HG02973 (cell line): ENCODE measurements around the gene INPPL1.

Experiments used
- ATAC-seq: cut with Tn5 transposase; IDR thresholded peaks from one replicate; pipeline ENCODE4 v1.9.1; 2021; ENCODE audit warnings: moderate library complexity; ENCODE audit not compliant: unreplicated experiment

The INPPL1 gene

GRCh38 chr11:72231396-72232259 is 7.1 kb downstream of the INPPL1 start:
- ATAC-seq: no peak

GRCh38 chr11:72232260-72233055 is 7.9 kb downstream of the INPPL1 start:
- ATAC-seq: no peak

DNA sequence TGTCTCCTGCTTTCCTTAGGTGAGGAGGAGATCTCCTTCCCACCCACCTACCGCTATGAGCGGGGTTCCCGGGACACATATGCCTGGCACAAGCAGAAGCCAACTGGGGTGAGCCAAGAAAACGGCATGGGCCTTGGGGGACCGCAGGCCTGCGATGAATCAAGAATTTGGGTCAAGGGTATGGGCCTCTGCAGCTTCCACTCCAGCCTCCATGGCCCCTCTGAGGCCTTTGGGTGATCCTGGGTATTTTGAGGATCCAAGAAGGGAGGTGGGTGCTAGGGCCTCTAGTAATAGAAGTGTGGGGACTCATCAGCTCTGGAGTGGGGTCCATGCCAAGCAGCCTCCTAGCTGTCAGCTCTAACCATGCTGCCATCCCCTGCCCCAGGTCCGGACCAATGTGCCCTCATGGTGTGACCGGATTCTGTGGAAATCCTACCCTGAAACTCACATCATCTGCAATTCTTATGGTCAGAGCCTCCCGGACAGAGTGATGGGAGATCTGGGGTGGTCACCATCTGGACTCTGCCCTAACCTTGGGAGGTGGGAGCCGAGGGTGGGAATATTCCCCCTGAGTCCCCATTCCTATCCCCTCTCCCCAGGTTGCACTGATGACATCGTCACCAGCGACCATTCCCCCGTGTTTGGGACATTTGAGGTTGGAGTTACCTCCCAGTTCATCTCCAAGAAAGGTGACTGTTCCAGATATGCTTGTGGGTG is 8.6 kb downstream of the INPPL1 start:
- ATAC-seq: no peak

DNA sequence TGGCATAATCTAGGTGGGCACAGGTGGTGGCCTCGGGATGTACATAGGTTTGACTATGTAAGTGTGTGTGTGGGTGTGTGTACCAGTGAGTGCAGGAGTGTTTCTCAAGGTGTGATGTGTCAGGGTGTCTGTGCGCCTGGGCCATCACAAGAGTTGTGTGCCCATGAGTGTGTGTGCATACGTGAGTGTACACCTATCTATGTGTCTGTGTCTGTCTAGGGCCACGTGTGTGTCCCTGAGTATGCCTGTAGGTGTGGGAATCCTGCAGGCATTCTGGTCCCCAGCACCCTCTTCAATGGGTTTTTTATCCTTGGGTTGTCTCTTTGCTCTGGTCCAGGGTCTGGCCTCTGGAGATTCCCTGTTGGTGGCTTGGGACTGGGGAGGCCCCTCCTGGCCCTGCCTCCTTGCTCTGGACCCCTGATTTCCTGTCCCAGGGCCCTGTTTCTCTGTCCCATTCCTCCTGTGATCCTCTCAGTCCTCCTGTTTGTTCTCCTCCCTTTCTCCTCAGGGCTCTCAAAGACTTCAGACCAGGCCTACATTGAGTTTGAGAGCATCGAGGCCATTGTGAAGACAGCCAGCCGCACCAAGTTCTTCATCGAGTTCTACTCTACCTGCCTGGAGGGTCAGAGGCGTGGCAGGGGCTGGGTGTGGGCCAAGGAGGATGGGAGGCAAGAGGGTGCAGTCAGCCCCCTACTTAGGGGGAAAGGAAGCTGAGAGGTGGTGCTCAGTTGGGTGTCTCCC is 9.4 kb downstream of the INPPL1 start:
- ATAC-seq: no peak

DNA sequence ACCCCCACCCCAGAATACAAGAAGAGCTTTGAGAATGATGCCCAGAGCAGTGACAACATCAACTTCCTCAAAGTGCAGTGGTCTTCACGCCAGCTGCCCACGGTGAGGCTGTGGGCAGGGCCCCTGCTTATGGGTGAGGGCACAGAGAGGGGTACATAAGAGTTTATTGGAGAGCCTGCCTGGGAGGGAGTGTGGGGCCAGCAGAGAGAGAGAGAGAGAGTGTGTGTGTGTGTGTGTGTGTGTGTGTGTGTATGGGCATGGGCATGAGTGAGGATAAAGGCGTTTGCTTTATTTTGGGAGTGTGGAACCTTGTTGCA is 9.9 kb downstream of the INPPL1 start:
- no peak for ATAC-seq

DNA sequence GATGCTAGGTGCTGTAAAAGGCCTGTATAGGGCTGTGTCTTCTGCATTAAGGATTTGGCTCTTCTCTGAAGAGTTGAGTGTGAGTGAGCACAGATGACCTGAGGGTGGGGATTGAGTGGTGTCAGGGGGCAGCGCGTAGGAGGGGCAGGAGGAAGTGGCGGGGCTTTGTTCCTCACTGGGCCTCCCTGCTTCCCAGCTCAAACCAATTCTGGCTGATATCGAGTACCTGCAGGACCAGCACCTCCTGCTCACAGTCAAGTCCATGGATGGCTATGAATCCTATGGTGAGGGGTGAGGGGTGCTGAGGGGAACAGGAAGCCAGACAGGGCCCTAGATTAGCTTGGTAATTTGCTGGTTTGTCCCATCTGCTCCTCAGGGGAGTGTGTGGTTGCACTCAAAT is 10.4 kb downstream of the INPPL1 start:
- no peak for ATAC-seq

DNA sequence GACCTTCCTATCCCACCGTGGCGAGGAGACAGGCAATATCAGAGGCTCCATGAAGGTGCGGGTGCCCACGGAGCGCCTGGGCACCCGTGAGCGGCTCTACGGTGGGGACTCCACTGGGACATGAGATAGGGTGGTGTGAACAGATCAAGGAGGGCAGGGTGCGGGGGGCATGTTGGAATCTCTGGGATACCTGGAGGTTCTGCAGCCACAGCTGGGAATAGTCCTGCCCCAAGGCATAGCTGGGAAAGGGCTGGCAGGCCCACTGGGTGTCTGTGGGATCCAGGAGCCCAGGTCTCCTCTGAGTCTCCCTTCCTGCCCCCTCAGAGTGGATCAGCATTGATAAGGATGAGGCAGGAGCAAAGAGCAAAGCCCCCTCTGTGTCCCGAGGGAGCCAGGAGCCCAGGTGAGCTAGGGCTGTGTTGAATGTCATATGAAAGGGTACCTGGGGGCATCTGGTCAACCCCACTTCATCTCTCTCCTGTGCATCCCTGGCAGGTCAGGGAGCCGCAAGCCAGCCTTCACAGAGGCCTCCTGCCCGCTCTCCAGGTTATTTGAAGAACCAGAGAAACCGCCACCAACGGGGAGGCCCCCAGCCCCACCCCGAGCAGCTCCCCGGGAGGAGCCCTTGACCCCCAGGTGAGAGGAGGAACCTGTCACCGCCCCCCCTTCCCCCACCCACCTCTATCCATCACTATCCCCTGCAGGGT is 10.9 kb downstream of the INPPL1 start:
- no peak for ATAC-seq

DNA sequence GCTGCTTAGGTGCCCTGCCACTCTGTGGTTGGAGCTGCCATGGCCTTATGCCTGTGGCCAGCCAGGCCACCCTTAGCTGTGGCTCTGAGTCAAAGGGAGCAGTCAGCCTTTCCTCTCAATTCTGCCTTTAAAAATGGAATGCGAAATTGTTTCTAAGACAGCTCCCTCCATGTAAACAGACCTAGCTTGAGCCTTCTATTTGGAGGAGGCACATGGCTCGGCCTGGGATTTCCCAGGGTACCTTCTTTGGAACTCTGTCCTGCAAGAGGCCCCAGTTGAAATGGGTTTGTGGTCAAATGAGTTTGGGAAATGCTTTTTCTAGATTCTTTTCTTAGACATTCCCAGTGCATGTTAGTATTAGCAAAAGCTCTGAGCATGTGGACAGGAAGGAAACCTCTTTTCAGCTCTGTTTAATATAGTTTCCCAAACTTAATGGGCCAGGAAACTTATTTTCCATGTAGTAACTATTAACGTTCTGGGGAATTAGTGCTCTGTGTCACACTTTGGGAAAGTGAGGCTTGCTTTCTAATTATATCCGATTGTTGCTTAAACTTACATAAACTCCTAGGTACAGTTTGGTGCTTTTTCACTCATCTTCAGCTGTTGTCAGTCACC is 11.6 kb downstream of the INPPL1 start:
- ATAC-seq: no peak

DNA sequence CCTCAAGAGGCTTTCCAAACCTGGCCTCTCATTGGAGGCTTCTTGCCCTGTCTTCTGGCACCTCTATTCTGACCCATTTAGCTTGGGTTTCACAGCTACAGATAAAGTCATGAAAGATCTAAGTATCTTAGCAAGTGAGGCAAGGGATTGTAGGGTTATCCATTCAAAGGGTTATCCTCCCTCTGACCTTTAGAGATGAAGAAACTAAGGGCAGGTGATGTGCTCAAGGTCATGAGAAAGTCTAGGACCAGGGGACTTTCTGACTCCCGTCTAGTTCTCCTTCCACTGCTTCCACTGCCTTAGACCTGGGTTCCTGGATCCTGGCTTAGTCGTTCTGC is 12.2 kb downstream of the INPPL1 start:
- no peak for ATAC-seq

GRCh38 chr11:72237112-72237931 is 12.8 kb downstream of the INPPL1 start:
- no peak for ATAC-seq

DNA sequence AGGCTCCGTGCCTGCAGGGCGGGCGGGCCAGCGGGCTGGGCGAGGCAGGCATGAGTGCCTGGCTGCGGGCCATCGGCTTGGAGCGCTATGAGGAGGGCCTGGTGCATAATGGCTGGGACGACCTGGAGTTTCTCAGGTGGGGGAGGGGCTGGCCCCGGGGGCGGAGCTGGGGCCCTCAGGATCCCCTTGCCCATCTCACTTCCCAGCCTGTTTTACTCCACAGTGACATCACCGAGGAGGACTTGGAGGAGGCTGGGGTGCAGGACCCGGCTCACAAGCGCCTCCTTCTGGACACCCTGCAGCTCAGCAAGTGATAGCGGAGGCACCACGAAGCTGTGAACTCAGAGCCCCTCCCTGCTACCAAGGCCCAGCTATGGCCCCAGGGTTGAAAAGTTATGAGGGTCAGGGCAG is 13.5 kb downstream of the INPPL1 start:
- ATAC-seq: no peak

DNA sequence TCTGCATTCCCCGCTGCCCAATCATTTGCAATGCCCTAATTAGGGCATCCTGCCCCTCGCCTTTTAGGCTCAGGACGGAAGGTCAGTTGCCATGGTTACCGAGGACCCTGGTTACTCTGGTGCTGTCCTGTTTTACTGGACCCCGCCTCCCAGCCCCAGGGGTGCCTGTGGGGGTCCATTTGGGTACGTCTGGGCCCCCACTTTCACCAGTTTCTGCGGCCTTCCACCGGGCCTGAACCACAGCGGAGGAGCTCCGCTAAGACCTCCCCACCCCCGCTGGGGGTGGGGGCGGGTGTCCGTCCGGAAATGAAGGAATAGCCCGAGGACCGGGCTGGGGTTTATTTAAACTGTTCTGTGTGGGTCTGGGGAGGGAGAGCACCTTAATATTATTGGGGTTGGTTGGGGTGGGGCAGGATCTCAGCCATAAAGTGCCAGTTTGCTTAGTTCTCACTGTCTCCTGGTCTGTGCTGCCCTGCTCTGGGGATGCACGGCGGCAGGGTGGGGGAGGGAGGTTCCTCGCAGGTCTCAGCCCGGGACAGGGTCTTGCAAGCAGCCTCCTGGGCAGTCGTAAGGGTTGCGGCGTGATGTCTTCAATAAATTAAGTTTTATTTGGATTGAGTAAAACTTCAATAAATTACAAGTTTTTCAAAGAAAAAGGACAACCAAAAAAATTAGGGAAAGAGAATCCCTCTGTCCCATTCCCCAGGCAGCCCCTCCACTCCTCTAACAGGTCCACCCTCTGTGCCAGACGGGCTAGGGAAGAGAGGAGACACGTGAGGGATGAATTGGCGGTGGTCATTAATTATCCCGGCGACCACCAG is 14.1 kb downstream of the INPPL1 start:
- no peak for ATAC-seq

DNA sequence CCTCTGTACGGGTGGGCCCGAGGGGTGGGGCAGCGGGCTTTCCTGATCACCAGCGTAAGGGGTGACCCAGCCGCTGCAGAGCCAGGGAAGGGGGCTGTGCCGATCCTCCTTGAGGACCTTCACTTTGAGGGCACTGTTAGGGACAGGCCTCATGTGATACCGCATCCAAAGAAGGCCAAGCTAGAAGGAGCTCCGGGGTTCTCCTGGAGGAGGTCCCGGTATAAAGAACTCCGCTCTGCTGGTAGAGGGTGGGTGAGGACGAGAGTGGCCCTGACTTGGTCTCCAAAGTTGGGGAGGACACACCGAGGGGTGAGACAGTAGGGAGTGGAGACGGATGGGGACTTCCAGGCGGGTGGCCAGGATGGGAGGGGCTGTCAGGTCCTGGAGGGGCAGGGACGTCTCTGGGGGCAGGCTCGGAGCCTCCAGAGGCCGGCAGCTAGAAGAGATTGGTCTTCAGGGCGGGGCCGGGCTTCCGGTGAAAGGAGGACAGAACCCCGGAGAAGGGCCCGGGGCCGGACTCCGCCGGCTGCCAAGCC is 14.8 kb downstream of the INPPL1 start:
- no peak for ATAC-seq

GRCh38 chr11:72239849-72240460 is 15.4 kb downstream of the INPPL1 start:
- no peak for ATAC-seq

GRCh38 chr11:72240461-72241290 is 16.1 kb downstream of the INPPL1 start:
- ATAC-seq: no peak

GRCh38 chr11:72241291-72241781 is 16.8 kb downstream of the INPPL1 start:
- ATAC-seq: no peak

DNA sequence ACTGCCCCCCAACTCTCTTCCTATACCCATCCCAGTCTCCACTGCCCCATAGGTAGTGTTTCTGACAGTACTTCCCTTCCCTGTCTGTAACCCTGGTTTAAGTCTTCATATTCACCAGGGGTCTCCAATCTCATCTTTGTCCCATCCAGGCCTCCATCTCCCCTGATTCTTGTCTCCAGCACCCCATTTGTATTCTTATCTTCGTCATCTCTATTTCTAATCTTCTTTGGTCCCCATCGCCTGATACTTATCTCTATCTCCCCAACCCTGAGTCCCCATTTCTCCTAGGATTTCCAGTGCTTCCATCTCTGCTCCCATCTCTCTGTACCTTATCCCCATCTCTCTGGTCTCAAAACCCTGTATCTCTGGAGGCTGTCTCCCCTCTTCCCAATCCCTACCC is 17.6 kb downstream of the INPPL1 start:
- no peak for ATAC-seq
